ENCODE measurements around the gene UBE2Q2. TPM values are rescaled to one million over a fixed set of nuclear protein-coding genes. Genes with fewer than 3 reads are reported as not detected.
"Not testable (repeated sequence)": the region's sequence is repeated elsewhere in the genome, so short reads cannot be mapped to it uniquely, and the experiment has no call there.

Gene UBE2Q2
- total RNA-seq (2022) (40.5 and 41.9 TPM in 2 replicates), Bru-seq, nascent RNA (percentile 89 among the genes with signal in this experiment), BruChase-seq, experiment 1, labeled RNA remaining after a 2-hour chase (percentile 84 among the genes with signal in this experiment), BruChase-seq, experiment 2, labeled RNA remaining after a 6-hour chase (percentile 83 among the genes with signal in this experiment)
- long read RNA-seq, transcript UBE2Q2-201 (13 exons, 3,130 nt), result major isoform, 77 of 156 reads
- long read RNA-seq, transcript UBE2Q2-208 (12 exons, 2,969 nt), result minor isoform, 44 of 156 reads
- long read RNA-seq, partial matches to known transcripts, result 3 of 156 reads
- long read RNA-seq, other reads (novel, unspliced or antisense), result 32 of 156 reads

- H3K4me1 ChIP-seq, result peaks cover 12% of the 10 kb centered on the region; the same call in 1 of the 2 replicates
- DNase-seq, result peak; percentile 81 to 88
- Mint-ChIP-seq H3K36me3 (ENCODE audit: insufficient read depth, unreplicated experiment) (peaks cover 18% of the 10 kb centered on the region), H3K27ac (ENCODE audit: unreplicated experiment) (peak within 1 kb of the TSS; percentile 92), H3K4me3 (ENCODE audit: unreplicated experiment) (peak within 1 kb of the TSS; percentile 92), H3K27me3 (ENCODE audit: insufficient read depth, unreplicated experiment) (no peaks in the 10 kb centered on the region), H3K4me1 (ENCODE audit: low read depth, unreplicated experiment) (peaks cover 29% of the 10 kb centered on the region), H3K9me3 (ENCODE audit: unreplicated experiment) (no peaks in the 10 kb centered on the region)
- H3K27me3 ChIP-seq (replicated peaks; ENCODE audit: control insufficient read depth, insufficient read depth, low read length), result no peaks in the 10 kb centered on the region
- no TSS peak for BruUV-seq (replicated peaks)
- H3K4me3 ChIP-seq (ENCODE audit: low read depth, low read length), result peak within 1 kb of the TSS; percentile 97
- intact Hi-C loops (cut with micrococcal nuclease; ENCODE audit: unreplicated experiment), result loop anchor here (1.0 to 5.0 kb wide), 3 partner anchors 33 to 59 kb away; partner anchors contain the start of gene FBXO22
- no peaks in the 10 kb centered on the region for H3K9me3 ChIP-seq
- H3K36me3 ChIP-seq (ENCODE audit: control insufficient read depth, insufficient read depth, low read length), result no peaks in the 10 kb centered on the region
- no peak for TF ChIP-seq CTCF (IDR thresholded peaks at IDR 0.05; ENCODE audit: insufficient read depth in 1 of 2, low read depth in 1 of 2, low read length in 1 of 2, severe bottlenecking in 1 of 2, unreplicated experiment in 1 of 2)
- ChIA-PET POLR2A (interaction anchor here (0.6 to 1.6 kb wide), 9 partner anchors 8 to 104 kb away, joined by 3 to 15 read pairs (median 4); partner anchors contain the start of gene FBXO22), CTCF (interaction anchor here (0.6 to 1.1 kb wide), 4 partner anchors 34 to 952 kb away, joined by 3 to 6 read pairs (median 4); no protein-coding TSS in a partner anchor)
Observed at GRCh38 chr15:75842722-75843677, at the start of gene UBE2Q2. Gene UBE2Q2, plus strand, starts transcription at chr15:75843447. Its CDS starts 220 bp downstream, at chr15:75843667.

GRCh38 chr15:75796321-75796720, 46.9 kb upstream of the UBE2Q2 start:
- ChIA-PET CTCF (no interaction called here), POLR2A (no interaction called here)
- no peak for DNase-seq
- H3K27me3 Mint-ChIP-seq (ENCODE audit: insufficient read depth, unreplicated experiment), result peaks cover 16% of the 10 kb centered on the region
- H3K27ac Mint-ChIP-seq (ENCODE audit: unreplicated experiment), result no peak overlapping the region
- Histone ChIP-seq H3K4me1 (no peaks in the 10 kb centered on the region), H3K27me3 (replicated peaks; ENCODE audit: control insufficient read depth, insufficient read depth, low read length) (no peaks in the 10 kb centered on the region), H3K4me3 (ENCODE audit: low read depth, low read length) (no peak overlapping the region), H3K9me3 (no peaks in the 10 kb centered on the region), H3K36me3 (ENCODE audit: control insufficient read depth, insufficient read depth, low read length) (no peaks in the 10 kb centered on the region)
- no peaks in the 10 kb centered on the region for H3K36me3 Mint-ChIP-seq (ENCODE audit: insufficient read depth, unreplicated experiment)
- no peak overlapping the region for H3K4me3 Mint-ChIP-seq (ENCODE audit: unreplicated experiment)
- H3K9me3 Mint-ChIP-seq (ENCODE audit: unreplicated experiment), result no peaks in the 10 kb centered on the region
- TF ChIP-seq CTCF (IDR thresholded peaks at IDR 0.05; ENCODE audit: insufficient read depth in 1 of 2, low read depth in 1 of 2, low read length in 1 of 2, severe bottlenecking in 1 of 2, unreplicated experiment in 1 of 2), result no peak
- H3K4me1 Mint-ChIP-seq (ENCODE audit: low read depth, unreplicated experiment), result peaks cover 1% of the 10 kb centered on the region
- intact Hi-C loops (cut with micrococcal nuclease; ENCODE audit: unreplicated experiment), result no loop called here
- no TSS peak for BruUV-seq (replicated peaks)

- H3K9me3 ChIP-seq; H3K9me3 Mint-ChIP-seq (ENCODE audit: unreplicated experiment); H3K36me3 Mint-ChIP-seq (ENCODE audit: insufficient read depth, unreplicated experiment); BruUV-seq (replicated peaks); H3K4me3 ChIP-seq (ENCODE audit: low read depth, low read length); POLR2A ChIA-PET; H3K4me1 ChIP-seq; H3K4me1 Mint-ChIP-seq (ENCODE audit: low read depth, unreplicated experiment); H3K27me3 ChIP-seq (replicated peaks; ENCODE audit: control insufficient read depth, insufficient read depth, low read length); DNase-seq; H3K36me3 ChIP-seq (ENCODE audit: control insufficient read depth, insufficient read depth, low read length); H3K4me3 Mint-ChIP-seq (ENCODE audit: unreplicated experiment); intact Hi-C loops (cut with micrococcal nuclease; ENCODE audit: unreplicated experiment); H3K27ac Mint-ChIP-seq (ENCODE audit: unreplicated experiment): not testable (repeated sequence)
- peaks cover 16% of the 10 kb centered on the region for H3K27me3 Mint-ChIP-seq (ENCODE audit: insufficient read depth, unreplicated experiment)
- CTCF ChIA-PET, result interaction anchor here (0.9 kb wide), 1 partner anchor 101 kb away, joined by 4 read pairs; no protein-coding TSS in a partner anchor
Observed at GRCh38 chr15:75797146-75797545, 46.1 kb upstream of the UBE2Q2 start.
